ENCODE data around the gene ARHGAP42. TPM values are rescaled to one million over a fixed set of nuclear protein-coding genes. Genes with fewer than 3 reads are reported as not detected.
A peak's percentile ranks its signal among the peaks of the same experiment; 100 is the strongest.
"Not testable (repeated sequence)": the region's sequence is repeated elsewhere in the genome, so short reads cannot be mapped to it uniquely, and the experiment has no call there.

The ARHGAP42 gene
- total RNA-seq (2014; rRNA removed; shearing (Covaris generic)) = 4.3 and 8.3 TPM in 2 replicates

GRCh38 chr11:100687054-100687629 is at the start of gene ARHGAP42:
Gene ARHGAP42, plus strand, starts transcription at chr11:100687288. Its CDS starts 391 bp downstream, at chr11:100687679.
- peak; percentile 44 for DNase-seq (ENCODE audit: low spot score)

- DNase-seq (ENCODE audit: low spot score) = no peak
Measured at GRCh38 chr11:100637706-100638105, 49.4 kb upstream of the ARHGAP42 start.

- no peak for DNase-seq (ENCODE audit: low spot score)
Measured at GRCh38 chr11:100638648-100639047, 48.4 kb upstream of the ARHGAP42 start.

- DNase-seq (ENCODE audit: low spot score) = peak; percentile 70
Measured at GRCh38 chr11:100639140-100639539, 47.9 kb upstream of the ARHGAP42 start.

GRCh38 chr11:100640071-100640470 is 47.0 kb upstream of the ARHGAP42 start:
- no peak for DNase-seq (ENCODE audit: low spot score)

GRCh38 chr11:100640646-100641045 is 46.4 kb upstream of the ARHGAP42 start:
- no peak for DNase-seq (ENCODE audit: low spot score)

- no peak for DNase-seq (ENCODE audit: low spot score)
Measured at GRCh38 chr11:100641456-100641855, 45.6 kb upstream of the ARHGAP42 start.

GRCh38 chr11:100646545-100646944 is 40.5 kb upstream of the ARHGAP42 start:
- DNase-seq (ENCODE audit: low spot score) = no peak

GRCh38 chr11:100647861-100648260 is 39.2 kb upstream of the ARHGAP42 start:
- no peak for DNase-seq (ENCODE audit: low spot score)

- no peak for DNase-seq (ENCODE audit: low spot score)
Measured at GRCh38 chr11:100663583-100663982, 23.5 kb upstream of the ARHGAP42 start.

GRCh38 chr11:100663996-100664395 is 23.1 kb upstream of the ARHGAP42 start:
- DNase-seq (ENCODE audit: low spot score) = no peak

- not testable (repeated sequence) for DNase-seq (ENCODE audit: low spot score)
Measured at GRCh38 chr11:100666816-100667215, 20.3 kb upstream of the ARHGAP42 start.

GRCh38 chr11:100667449-100667848 is 19.6 kb upstream of the ARHGAP42 start:
- no peak for DNase-seq (ENCODE audit: low spot score)

GRCh38 chr11:100670140-100670539 is 16.9 kb upstream of the ARHGAP42 start:
- no peak for DNase-seq (ENCODE audit: low spot score)

- DNase-seq (ENCODE audit: low spot score) = peak; percentile 91
Measured at GRCh38 chr11:100671471-100671870, 15.6 kb upstream of the ARHGAP42 start.

- no peak for DNase-seq (ENCODE audit: low spot score)
Measured at GRCh38 chr11:100672498-100673033, 14.5 kb upstream of the ARHGAP42 start.

GRCh38 chr11:100673063-100673462 is 14.0 kb upstream of the ARHGAP42 start:
- no peak for DNase-seq (ENCODE audit: low spot score)

GRCh38 chr11:100674212-100674611 is 12.9 kb upstream of the ARHGAP42 start:
- DNase-seq (ENCODE audit: low spot score) = no peak

- no peak for DNase-seq (ENCODE audit: low spot score)
Measured at GRCh38 chr11:100675115-100675650, 11.9 kb upstream of the ARHGAP42 start.

- DNase-seq (ENCODE audit: low spot score) = no peak
Measured at GRCh38 chr11:100676901-100677300, 10.2 kb upstream of the ARHGAP42 start.

- DNase-seq (ENCODE audit: low spot score) = no peak
Measured at GRCh38 chr11:100677796-100678195, 9.3 kb upstream of the ARHGAP42 start.

GRCh38 chr11:100680070-100680469 is 7.0 kb upstream of the ARHGAP42 start:
- DNase-seq (ENCODE audit: low spot score) = no peak

GRCh38 chr11:100681064-100681502 is 6.0 kb upstream of the ARHGAP42 start:
- peak; percentile 88 for DNase-seq (ENCODE audit: low spot score)

Data from H4 (cell line).